OCI-LY1 (cell line): ENCODE measurements around the gene SZT2.

Experiments used
- EZH2 ChIP-seq: fragments of 200-600 bp; sonication (generic), shearing (Covaris generic); IDR thresholded peaks from 2 replicates; pipeline ENCODE4 v1.8.0; 2017; ENCODE audit warnings: borderline replicate concordance, mixed run types, mild to moderate bottlenecking, antibody characterized with exemption, low read length, moderate library complexity, mixed read lengths
- TF ChIP-seq, protein P1 (sequence below): fragments of 200-600 bp; sonication (generic), shearing (Covaris generic); IDR thresholded peaks from 2 replicates; pipeline ENCODE4 v1.5.1; 2017; ENCODE audit warnings: mild to moderate bottlenecking, antibody characterized with exemption, low read length, moderate library complexity, mixed read lengths

DNA sequence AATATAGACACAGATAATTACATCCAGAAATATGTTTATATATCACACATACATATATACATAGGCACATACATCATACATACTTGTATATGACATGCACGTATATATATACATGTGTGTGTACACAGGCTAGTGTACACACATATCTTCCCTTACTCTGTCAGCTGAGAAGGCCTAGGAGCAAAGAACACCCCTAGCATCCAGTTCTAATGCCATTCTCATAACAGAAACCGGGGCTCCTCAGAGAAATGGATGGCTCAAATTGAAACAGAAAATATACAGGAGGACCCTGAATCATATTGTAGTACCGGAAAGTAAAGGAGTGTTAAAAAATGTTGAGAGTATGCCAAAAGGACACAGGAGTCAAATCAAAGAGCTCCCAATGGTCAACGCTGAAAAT is 83.8 kb downstream of the SZT2 start:
- TF ChIP-seq, protein P1, sequence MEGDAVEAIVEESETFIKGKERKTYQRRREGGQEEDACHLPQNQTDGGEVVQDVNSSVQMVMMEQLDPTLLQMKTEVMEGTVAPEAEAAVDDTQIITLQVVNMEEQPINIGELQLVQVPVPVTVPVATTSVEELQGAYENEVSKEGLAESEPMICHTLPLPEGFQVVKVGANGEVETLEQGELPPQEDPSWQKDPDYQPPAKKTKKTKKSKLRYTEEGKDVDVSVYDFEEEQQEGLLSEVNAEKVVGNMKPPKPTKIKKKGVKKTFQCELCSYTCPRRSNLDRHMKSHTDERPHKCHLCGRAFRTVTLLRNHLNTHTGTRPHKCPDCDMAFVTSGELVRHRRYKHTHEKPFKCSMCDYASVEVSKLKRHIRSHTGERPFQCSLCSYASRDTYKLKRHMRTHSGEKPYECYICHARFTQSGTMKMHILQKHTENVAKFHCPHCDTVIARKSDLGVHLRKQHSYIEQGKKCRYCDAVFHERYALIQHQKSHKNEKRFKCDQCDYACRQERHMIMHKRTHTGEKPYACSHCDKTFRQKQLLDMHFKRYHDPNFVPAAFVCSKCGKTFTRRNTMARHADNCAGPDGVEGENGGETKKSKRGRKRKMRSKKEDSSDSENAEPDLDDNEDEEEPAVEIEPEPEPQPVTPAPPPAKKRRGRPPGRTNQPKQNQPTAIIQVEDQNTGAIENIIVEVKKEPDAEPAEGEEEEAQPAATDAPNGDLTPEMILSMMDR = no peak
- no peak for TF ChIP-seq EZH2
